Vagina (tissue), 2 donors: ENCODE results near the gene PHACTR3.

Experiments
- POLR2A ChIP-seq, 2 donors: fragments of 450-650 bp; IDR thresholded peaks; one replicate each; pipeline ENCODE4 v1.6.1; 2017; ENCODE audit warnings: antibody characterized with exemption in 2 of 2, mild to moderate bottlenecking in 2 of 2, moderate library complexity in 2 of 2
- TF ChIP-seq, protein P1 (sequence below), 3 experiments: fragments of 450-650 bp in 2 of 3; fragments of 200-600 bp in 1 of 3; sonication (generic) in 1 of 3; IDR thresholded peaks; one replicate each; pipeline ENCODE4 v1.5.1; 2017 to 2019; ENCODE audit warnings: antibody characterized with exemption in 3 of 3, mild to moderate bottlenecking in 2 of 3, moderate library complexity in 2 of 3

DNA sequence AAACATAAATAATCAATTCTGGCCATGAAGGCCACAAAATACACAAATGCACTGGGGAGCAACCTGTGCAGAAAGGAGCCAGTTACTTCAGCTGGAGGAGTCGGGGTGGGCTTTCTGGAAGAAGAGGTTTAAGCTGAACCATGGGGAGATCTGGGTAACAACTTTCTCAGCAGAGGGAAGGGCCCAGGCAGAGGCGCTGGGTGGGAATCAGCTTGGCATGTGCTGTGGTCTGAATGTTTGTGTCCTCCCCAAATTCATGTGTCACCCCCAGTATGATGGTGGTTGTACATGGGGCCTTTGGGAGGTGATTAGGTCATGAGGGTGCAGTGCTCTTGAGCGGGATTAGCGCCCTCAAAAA, 221.2 kb downstream of the PHACTR3 start:
- TF ChIP-seq, protein P1, sequence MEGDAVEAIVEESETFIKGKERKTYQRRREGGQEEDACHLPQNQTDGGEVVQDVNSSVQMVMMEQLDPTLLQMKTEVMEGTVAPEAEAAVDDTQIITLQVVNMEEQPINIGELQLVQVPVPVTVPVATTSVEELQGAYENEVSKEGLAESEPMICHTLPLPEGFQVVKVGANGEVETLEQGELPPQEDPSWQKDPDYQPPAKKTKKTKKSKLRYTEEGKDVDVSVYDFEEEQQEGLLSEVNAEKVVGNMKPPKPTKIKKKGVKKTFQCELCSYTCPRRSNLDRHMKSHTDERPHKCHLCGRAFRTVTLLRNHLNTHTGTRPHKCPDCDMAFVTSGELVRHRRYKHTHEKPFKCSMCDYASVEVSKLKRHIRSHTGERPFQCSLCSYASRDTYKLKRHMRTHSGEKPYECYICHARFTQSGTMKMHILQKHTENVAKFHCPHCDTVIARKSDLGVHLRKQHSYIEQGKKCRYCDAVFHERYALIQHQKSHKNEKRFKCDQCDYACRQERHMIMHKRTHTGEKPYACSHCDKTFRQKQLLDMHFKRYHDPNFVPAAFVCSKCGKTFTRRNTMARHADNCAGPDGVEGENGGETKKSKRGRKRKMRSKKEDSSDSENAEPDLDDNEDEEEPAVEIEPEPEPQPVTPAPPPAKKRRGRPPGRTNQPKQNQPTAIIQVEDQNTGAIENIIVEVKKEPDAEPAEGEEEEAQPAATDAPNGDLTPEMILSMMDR (IDR thresholded peaks at IDR 0.05): no peak
- no peak for TF ChIP-seq POLR2A (IDR thresholded peaks at IDR 0.05)
